ENCODE results near the gene GPA33. TPM values are rescaled to one million over a fixed set of nuclear protein-coding genes. Genes with fewer than 3 reads are reported as not detected.

The GPA33 gene
- total and polyA plus RNA-seq, 4 donors: 0.26 to 1.5 (median 0.70) TPM

GRCh38 chr1:167011560-167012191 lies 78.5 kb downstream of the GPA33 start:
- no peaks in the 10 kb centered on the region for H3K27me3 ChIP-seq (ENCODE audit: control insufficient read depth in 3 of 3, insufficient read depth in 3 of 3, low read length in 2 of 3)
- no peak overlapping the region for H3K9ac ChIP-seq (ENCODE audit: insufficient read depth in 1 of 2, low read length in 2 of 2)
- WGBS, 2 donors: 88 to 93% methylated on average over 1 of the region's 1 CpG
- TF ChIP-seq CTCF (IDR thresholded peaks at IDR 0.05; ENCODE audit: control extremely low read depth, extremely low read depth): no peak
- no peaks in the 10 kb centered on the region for H3K4me1 ChIP-seq (ENCODE audit: control insufficient read depth in 5 of 5, insufficient read depth in 5 of 5, low read length in 5 of 5)
- DNase-seq: no peak
- H3K36me3 ChIP-seq (ENCODE audit: control insufficient read depth in 4 of 4, insufficient read depth in 4 of 4, low read length in 4 of 4): no peaks in the 10 kb centered on the region
- no peak for ATAC-seq (ENCODE audit: insufficient read depth, low FRiP score)
- no peak overlapping the region for H3K4me3 ChIP-seq
- no peaks in the 10 kb centered on the region for H3K9me3 ChIP-seq (ENCODE audit: control insufficient read depth in 4 of 4, insufficient read depth in 3 of 4, low read length in 3 of 4)
- H3K27ac ChIP-seq (ENCODE audit: low read depth in 1 of 2, low read length in 1 of 2): no peak overlapping the region

GRCh38 chr1:167003711-167004110 lies 86.5 kb downstream of the GPA33 start:
- Histone ChIP-seq H3K4me1 (ENCODE audit: control insufficient read depth in 5 of 5, insufficient read depth in 5 of 5, low read length in 5 of 5) (no peaks in the 10 kb centered on the region), H3K9ac (ENCODE audit: insufficient read depth in 1 of 2, low read length in 2 of 2) (no peak overlapping the region), H3K9me3 (ENCODE audit: control insufficient read depth in 4 of 4, insufficient read depth in 3 of 4, low read length in 3 of 4) (no peaks in the 10 kb centered on the region), H3K4me3 (no peak overlapping the region), H3K36me3 (ENCODE audit: control insufficient read depth in 4 of 4, insufficient read depth in 4 of 4, low read length in 4 of 4) (no peaks in the 10 kb centered on the region), H3K27ac (ENCODE audit: low read depth in 1 of 2, low read length in 1 of 2) (no peak overlapping the region), H3K27me3 (ENCODE audit: control insufficient read depth in 3 of 3, insufficient read depth in 3 of 3, low read length in 2 of 3) (no peaks in the 10 kb centered on the region)
- 75 to 88% methylated on average over 2 of the region's 2 CpGs for WGBS, 2 donors
- no peak for ATAC-seq (ENCODE audit: insufficient read depth, low FRiP score)
- TF ChIP-seq CTCF (IDR thresholded peaks at IDR 0.05; ENCODE audit: control extremely low read depth, extremely low read depth): no peak
- no peak for DNase-seq

Small RNAs within 50 kb of the gene (small RNA-seq; reads per million reads assigned to genes)
- gene RNA5SP65 (ENCODE audit: low replicate concordance): 0.08 reads per million

Other genes starting within 250 kb of the GPA33 start
- gene TADA1, start 214.1 kb downstream of the GPA33 start, total RNA-seq: 10 to 100 TPM in 1 of 2 donors, 1 to 10 TPM in 1; 8.3 to 14.4 TPM
- 1 to 10 TPM; 6.5 to 6.8 TPM for gene TADA1, start 214.1 kb downstream of the GPA33 start, polyA plus RNA-seq
- 1 to 10 TPM in 1 of 2 donors, under 1 TPM in 1; 0.52 to 3.8 TPM for gene ILDR2, start 114.8 kb downstream of the GPA33 start, total RNA-seq
- under 1 TPM; 0.06 to 0.14 TPM for gene ILDR2, start 114.8 kb downstream of the GPA33 start, polyA plus RNA-seq
- gene MAEL, start 101.1 kb downstream of the GPA33 start, total RNA-seq: not detected
- gene MAEL, start 101.1 kb downstream of the GPA33 start, polyA plus RNA-seq: under 1 TPM; 0.03 to 0.06 TPM
- under 1 TPM; 0.09 to 0.57 TPM for gene STYXL2, start 3.7 kb upstream of the GPA33 start, total RNA-seq
- gene STYXL2, start 3.7 kb upstream of the GPA33 start, polyA plus RNA-seq: under 1 TPM; 0.02 to 0.08 TPM
- gene POU2F1, start 130.5 kb upstream of the GPA33 start, total RNA-seq: 10 to 100 TPM; 14.0 to 34.4 TPM
- 1 to 10 TPM; 2.0 to 3.3 TPM for gene POU2F1, start 130.5 kb upstream of the GPA33 start, polyA plus RNA-seq